ENCODE data around the gene CCDC154. TPM values are rescaled to one million over a fixed set of nuclear protein-coding genes. Genes with fewer than 3 reads are reported as not detected.

Gene CCDC154, protein sequence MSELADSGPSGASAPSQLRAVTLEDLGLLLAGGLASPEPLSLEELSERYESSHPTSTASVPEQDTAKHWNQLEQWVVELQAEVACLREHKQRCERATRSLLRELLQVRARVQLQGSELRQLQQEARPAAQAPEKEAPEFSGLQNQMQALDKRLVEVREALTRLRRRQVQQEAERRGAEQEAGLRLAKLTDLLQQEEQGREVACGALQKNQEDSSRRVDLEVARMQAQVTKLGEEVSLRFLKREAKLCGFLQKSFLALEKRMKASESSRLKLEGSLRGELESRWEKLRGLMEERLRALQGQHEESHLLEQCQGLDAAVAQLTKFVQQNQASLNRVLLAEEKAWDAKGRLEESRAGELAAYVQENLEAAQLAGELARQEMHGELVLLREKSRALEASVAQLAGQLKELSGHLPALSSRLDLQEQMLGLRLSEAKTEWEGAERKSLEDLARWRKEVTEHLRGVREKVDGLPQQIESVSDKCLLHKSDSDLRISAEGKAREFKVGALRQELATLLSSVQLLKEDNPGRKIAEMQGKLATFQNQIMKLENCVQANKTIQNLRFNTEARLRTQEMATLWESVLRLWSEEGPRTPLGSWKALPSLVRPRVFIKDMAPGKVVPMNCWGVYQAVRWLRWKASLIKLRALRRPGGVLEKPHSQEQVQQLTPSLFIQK
- total RNA-seq: 0.29 and 0.66 TPM in 2 replicates

GRCh38 chr16:1443980-1444729 lies at the start of gene CCDC154:
Gene CCDC154 (minus strand): TSS chr16:1444556. CDS start chr16:1444322, 234 bp downstream.

GRCh38 chr16:1492923-1493745 lies 48.8 kb upstream of the CCDC154 start, which contains the start of gene TELO2:
Gene TELO2 (plus strand): TSS chr16:1493360. CDS start chr16:1494282, 922 bp downstream.

GRCh38 chr16:1488619-1489018 lies 44.3 kb upstream of the CCDC154 start, which contains the start of gene PTX4:
Gene PTX4 (minus strand): TSS chr16:1488944. CDS start chr16:1488909, 35 bp downstream.

GRCh38 chr16:1474796-1475551 lies 30.6 kb upstream of the CCDC154 start, which contains the start of gene CLCN7:
Gene CLCN7 (minus strand): TSS chr16:1475028. CDS start chr16:1474974, 54 bp downstream.

GRCh38 chr16:1430759-1431496 lies 13.4 kb downstream of the CCDC154 start, which contains the start of gene PERCC1:
Gene PERCC1 (plus strand): TSS chr16:1431078. CDS start chr16:1432594, 1,516 bp downstream.

GRCh38 chr16:1414532-1415260 lies 29.7 kb downstream of the CCDC154 start, which contains the start of gene UNKL:
Gene UNKL (minus strand): TSS chr16:1414704. CDS start chr16:1414691, 13 bp downstream.

Other genes with a start within 250 kb of the CCDC154 start
- gene TPSG1, start 219.3 kb downstream of the CCDC154 start, total RNA-seq: not detected in 2 replicates
- gene TPSB2, start 214.4 kb downstream of the CCDC154 start, total RNA-seq: not detected in 2 replicates
- gene TPSAB1, start 203.9 kb downstream of the CCDC154 start, total RNA-seq: not detected in 2 replicates
- gene TPSD1, start 188.5 kb downstream of the CCDC154 start, total RNA-seq: not detected in 2 replicates
- gene UBE2I, start 134.9 kb downstream of the CCDC154 start, total RNA-seq: 54.7 and 83.8 TPM in 2 replicates
- gene BAIAP3, start 110.9 kb downstream of the CCDC154 start, total RNA-seq: 1.5 and 1.9 TPM in 2 replicates
- gene TSR3, start 92.7 kb downstream of the CCDC154 start, total RNA-seq: 91.6 and 98.8 TPM in 2 replicates
- gene GNPTG, start 92.6 kb downstream of the CCDC154 start, total RNA-seq: 43.3 and 81.2 TPM in 2 replicates
- 11.2 and 12.1 TPM in 2 replicates for gene UNKL, start 29.9 kb downstream of the CCDC154 start, total RNA-seq
- gene UQCC4, start 23.8 kb downstream of the CCDC154 start, total RNA-seq: 8.6 and 12.8 TPM in 2 replicates
- 0.17 TPM in 1 of 2 replicates, not detected in the other for gene PERCC1, start 13.5 kb downstream of the CCDC154 start, total RNA-seq
- 71.4 and 169 TPM in 2 replicates for gene CLCN7, start 30.5 kb upstream of the CCDC154 start, total RNA-seq
- gene PTX4, start 44.4 kb upstream of the CCDC154 start, total RNA-seq: 0.29 TPM in 1 of 2 replicates, not detected in the other
- gene TELO2, start 48.8 kb upstream of the CCDC154 start, total RNA-seq: 16.5 and 23.3 TPM in 2 replicates
- 9.0 and 10.1 TPM in 2 replicates for gene TMEM204, start 89.1 kb upstream of the CCDC154 start, total RNA-seq
- gene IFT140, start 167.5 kb upstream of the CCDC154 start, total RNA-seq: 32.1 and 55.1 TPM in 2 replicates
- gene CRAMP1, start 167.8 kb upstream of the CCDC154 start, total RNA-seq: 8.6 and 8.8 TPM in 2 replicates
- 32.7 and 50.9 TPM in 2 replicates for gene JPT2, start 233.7 kb upstream of the CCDC154 start, total RNA-seq

All from smooth muscle cell of trachea (primary cell).